ENCODE measurements around the gene PCDHA9.

Gene PCDHA9

DNA sequence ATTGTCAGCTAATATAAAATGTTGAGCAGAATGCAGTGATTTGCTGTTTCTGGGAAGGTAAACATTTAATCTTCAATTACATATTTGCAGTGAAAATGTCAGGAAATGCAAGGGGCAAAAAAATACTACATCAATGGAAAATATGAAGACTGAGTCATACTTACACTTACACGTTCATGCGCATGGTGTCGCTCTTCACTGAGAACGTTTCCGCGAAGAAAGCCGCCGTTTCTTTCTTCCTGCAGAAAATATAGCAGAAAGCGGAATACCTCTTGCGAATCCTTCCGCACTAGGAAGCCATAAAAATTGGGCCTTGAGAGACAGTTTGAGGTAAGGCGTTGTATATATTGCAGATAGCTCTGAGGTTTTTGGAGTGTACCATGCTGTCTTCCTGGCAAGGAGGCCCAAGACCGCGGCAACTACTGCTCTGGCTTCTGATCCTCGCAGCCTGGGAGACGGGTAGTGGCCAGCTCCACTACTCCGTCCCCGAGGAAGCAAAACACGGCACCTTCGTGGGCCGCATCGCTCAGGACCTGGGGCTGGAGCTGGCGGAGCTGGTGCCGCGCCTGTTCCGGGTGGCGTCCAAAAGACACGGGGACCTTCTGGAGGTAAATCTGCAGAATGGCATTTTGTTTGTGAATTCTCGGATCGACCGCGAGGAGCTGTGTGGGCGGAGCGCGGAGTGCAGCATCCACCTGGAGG, 33.9 kb downstream of the PCDHA9 start, which contains the start of gene PCDHA13:
TSS of gene PCDHA13 (plus strand) at position 236 of the 702 bp plus-strand sequence. CDS start at position 381, 145 bp downstream.
- no peak for DNase-seq (ENCODE audit: low spot score)

DNA sequence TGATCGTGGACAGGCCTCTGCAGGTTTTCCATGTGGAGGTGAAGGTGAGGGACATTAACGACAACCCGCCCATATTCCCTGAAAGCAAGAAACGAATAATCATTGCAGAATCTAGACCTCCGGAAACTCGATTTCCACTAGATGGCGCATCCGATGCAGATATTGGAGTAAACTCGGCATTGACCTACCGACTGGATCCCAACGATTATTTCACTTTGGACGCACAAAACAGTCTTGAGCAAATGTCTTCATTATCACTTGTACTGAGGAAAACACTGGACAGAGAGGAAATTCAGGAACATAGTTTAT, 34.4 kb downstream of the PCDHA9 start:
- no peak for DNase-seq (ENCODE audit: low spot score)

DNA sequence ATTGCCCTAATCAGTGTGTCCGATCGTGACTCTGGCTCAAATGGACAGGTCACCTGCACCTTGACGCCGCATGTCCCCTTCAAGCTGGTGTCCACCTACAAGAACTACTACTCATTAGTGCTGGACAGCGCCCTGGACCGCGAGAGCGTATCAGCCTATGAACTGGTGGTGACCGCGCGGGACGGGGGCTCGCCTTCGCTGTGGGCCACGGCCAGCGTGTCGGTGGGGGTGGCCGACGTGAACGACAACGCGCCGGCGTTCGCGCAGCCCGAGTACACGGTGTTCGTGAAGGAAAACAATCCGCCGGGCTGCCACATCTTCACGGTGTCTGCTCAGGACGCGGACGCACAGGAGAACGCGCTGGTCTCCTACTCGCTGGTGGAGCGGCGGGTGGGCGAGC, 35.2 kb downstream of the PCDHA9 start:
- DNase-seq (ENCODE audit: low spot score): no peak

DNA sequence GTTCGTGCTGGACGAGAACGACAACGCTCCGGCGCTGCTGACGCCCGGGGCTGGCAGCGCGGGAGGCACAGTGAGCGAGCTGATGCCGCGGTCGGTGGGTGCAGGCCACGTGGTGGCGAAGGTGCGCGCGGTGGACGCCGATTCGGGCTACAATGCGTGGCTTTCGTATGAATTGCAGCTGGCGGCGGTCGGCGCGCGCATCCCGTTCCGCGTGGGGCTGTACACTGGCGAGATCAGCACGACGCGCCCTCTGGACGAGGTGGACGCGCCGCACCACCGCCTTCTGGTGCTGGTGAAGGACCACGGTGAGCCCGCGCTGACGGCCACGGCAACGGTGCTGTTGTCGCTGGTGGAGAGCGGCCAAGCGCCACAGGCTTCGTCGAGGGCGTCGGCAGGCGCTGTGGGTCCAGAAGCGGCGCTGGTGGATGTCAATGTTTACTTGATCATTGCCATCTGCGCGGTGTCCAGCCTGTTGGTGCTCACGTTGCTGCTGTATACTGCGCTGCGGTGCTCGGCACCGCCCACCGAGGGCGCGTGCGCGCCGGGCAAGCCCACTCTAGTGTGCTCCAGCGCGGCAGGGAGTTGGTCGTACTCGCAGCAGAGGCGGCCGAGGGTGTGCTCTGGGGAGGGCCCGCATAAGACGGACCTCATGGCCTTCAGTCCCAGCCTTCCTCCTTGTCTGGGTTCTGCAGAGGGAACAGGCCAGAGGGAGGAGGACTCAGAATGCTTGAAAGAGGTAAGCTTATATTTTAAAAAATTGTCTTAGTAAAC, 35.9 kb downstream of the PCDHA9 start:
- DNase-seq (ENCODE audit: low spot score): no peak

All from AG20443 (cell line).